Fibroblast of lung (primary cell): ENCODE data around the gene RAB6A. TPM values are rescaled to one million over a fixed set of nuclear protein-coding genes. Genes with fewer than 3 reads are reported as not detected.

ENCODE experiments used
- DNase-seq, 2 donors: peaks; one replicate each; pipeline versions ENCODE4 v3.0.0 to v3.0.0-alpha.2; 2010; ENCODE audit warnings: low read depth in 2 of 2
- H2AFZ ChIP-seq: 2 replicates; pipeline ENCODE4 v1.5.1; 2012; ENCODE audit warnings: low read length, control low read depth, inconsistent platforms
- H3K27ac ChIP-seq: 2 replicates; pipeline ENCODE4 v1.5.1; 2011; ENCODE audit warnings: low read length, control low read depth; ENCODE audit not compliant: insufficient read depth
- H3K27me3 ChIP-seq: 2 replicates; pipeline ENCODE4 v1.5.1; 2011; ENCODE audit warnings: mild to moderate bottlenecking, low read length; ENCODE audit not compliant: control insufficient read depth, insufficient read depth
- H3K36me3 ChIP-seq: 2 replicates; pipeline ENCODE4 v1.5.1; 2011; ENCODE audit warnings: low read length; ENCODE audit not compliant: control insufficient read depth, insufficient read depth
- H3K4me1 ChIP-seq: 2 replicates; pipeline ENCODE4 v1.5.1; 2011; ENCODE audit warnings: low read length; ENCODE audit not compliant: control insufficient read depth, insufficient read depth; ENCODE audit errors: extremely low read depth
- H3K4me2 ChIP-seq: 2 replicates; pipeline ENCODE4 v1.5.1; 2011; ENCODE audit warnings: low read length, control low read depth; ENCODE audit not compliant: insufficient read depth; ENCODE audit errors: extremely low read depth
- H3K4me3 ChIP-seq, 4 experiments: fragments of 200-600 bp in 1 of 4; sonication (generic) in 1 of 4; replicated peaks in 1 of 4; 2 replicates each; pipeline ENCODE4 v1.5.1; 2011 to 2016; ENCODE audit warnings: low read length in 4 of 4, low read depth in 3 of 4, mild to moderate bottlenecking in 3 of 4, control low read depth in 2 of 4, inconsistent platforms in 1 of 4, mixed read lengths in 1 of 4; ENCODE audit not compliant: insufficient read depth in 1 of 4; ENCODE audit errors: control extremely low read depth in 1 of 4
- H3K79me2 ChIP-seq: 2 replicates; pipeline ENCODE4 v1.5.1; 2012; ENCODE audit warnings: mild to moderate bottlenecking, low read length, inconsistent platforms; ENCODE audit not compliant: control insufficient read depth, insufficient read depth
- H3K9ac ChIP-seq: 2 replicates; pipeline ENCODE4 v1.5.1; 2011; ENCODE audit warnings: mild to moderate bottlenecking, low read length, control low read depth; ENCODE audit not compliant: insufficient read depth
- H3K9me3 ChIP-seq: 2 replicates; pipeline ENCODE4 v1.5.1; 2012; ENCODE audit warnings: low read depth, low read length; ENCODE audit not compliant: control insufficient read depth, insufficient read depth
- H4K20me1 ChIP-seq: 2 replicates; pipeline ENCODE4 v1.5.1; 2011; ENCODE audit warnings: low read length; ENCODE audit not compliant: control insufficient read depth, insufficient read depth; ENCODE audit errors: extremely low read depth
- EZH2 ChIP-seq: IDR thresholded peaks from 2 replicates; pipeline ENCODE4 v1.5.1; 2012; ENCODE audit warnings: low read length, control low read depth, mild to moderate bottlenecking; ENCODE audit errors: missing control alignments
- polyA plus RNA-seq, 2 donors: library from polyadenylated mRNA; depleted of rRNA in 1 of 2; stranded (reverse) in 1 of 2; unstranded in 1 of 2; fragments of >200 nt; gene quantifications; 2 replicates each; pipeline ENCODE4 v1.2.1, GENCODE V29; 2011 to 2012; ENCODE audit warnings: missing spikeins in 1 of 2
- total RNA-seq: library from RNA; depleted of rRNA; stranded (reverse); fragments of >200 nt; gene quantifications from 2 replicates; pipeline ENCODE4 v1.2.1, GENCODE V29; 2014
- TF ChIP-seq, protein P1 (sequence below), 2 donors: IDR thresholded peaks in 1 of 2; conservative IDR thresholded peaks in 1 of 2; 1 replicate in 1 of 2; 2 replicates in 1 of 2; pipeline ENCODE4 v1.5.1; 2011 to 2012; ENCODE audit warnings: low read length in 2 of 2, control low read depth in 1 of 2, inconsistent platforms in 1 of 2, low read depth in 1 of 2, mild to moderate bottlenecking in 1 of 2

The RAB6A gene
- total and polyA plus RNA-seq, 2 donors (not counting 1 experiment from before 2014, with no cell fraction given) = 103 to 255 TPM

DNA sequence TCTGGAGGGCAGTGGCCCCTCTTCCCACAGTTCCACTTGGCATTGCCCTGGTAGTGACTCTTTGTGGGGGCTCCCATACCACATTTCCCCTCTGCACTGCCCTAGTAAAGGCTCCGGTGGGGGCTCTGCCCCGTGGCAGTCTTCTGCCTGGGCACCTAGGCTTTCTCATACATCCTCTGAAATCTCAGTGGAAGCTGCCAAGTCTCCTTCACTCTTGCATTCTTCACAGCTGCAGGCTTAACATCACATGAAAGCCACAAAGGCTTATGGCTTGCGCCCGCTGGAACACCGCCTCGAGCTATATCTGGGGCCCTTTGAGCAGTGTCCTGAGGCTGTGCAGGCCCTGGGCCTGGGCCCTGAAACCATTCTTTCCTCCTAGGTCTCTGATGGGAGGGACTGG is 89.2 kb downstream of the RAB6A start:
- H3K79me2 ChIP-seq = no peaks in the 10 kb centered on the region
- H3K4me3 ChIP-seq = no peak overlapping the region
- no peak overlapping the region for H3K4me2 ChIP-seq
- no peaks in the 10 kb centered on the region for H4K20me1 ChIP-seq
- no peak for DNase-seq
- H3K36me3 ChIP-seq = peaks cover 2% of the 10 kb centered on the region
- no peak overlapping the region for H2AFZ ChIP-seq
- no peaks in the 10 kb centered on the region for H3K4me1 ChIP-seq
- no peaks in the 10 kb centered on the region for H3K27me3 ChIP-seq
- TF ChIP-seq, protein P1, sequence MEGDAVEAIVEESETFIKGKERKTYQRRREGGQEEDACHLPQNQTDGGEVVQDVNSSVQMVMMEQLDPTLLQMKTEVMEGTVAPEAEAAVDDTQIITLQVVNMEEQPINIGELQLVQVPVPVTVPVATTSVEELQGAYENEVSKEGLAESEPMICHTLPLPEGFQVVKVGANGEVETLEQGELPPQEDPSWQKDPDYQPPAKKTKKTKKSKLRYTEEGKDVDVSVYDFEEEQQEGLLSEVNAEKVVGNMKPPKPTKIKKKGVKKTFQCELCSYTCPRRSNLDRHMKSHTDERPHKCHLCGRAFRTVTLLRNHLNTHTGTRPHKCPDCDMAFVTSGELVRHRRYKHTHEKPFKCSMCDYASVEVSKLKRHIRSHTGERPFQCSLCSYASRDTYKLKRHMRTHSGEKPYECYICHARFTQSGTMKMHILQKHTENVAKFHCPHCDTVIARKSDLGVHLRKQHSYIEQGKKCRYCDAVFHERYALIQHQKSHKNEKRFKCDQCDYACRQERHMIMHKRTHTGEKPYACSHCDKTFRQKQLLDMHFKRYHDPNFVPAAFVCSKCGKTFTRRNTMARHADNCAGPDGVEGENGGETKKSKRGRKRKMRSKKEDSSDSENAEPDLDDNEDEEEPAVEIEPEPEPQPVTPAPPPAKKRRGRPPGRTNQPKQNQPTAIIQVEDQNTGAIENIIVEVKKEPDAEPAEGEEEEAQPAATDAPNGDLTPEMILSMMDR (conservative IDR thresholded peaks at IDR 0.05 in 1 of 2, IDR thresholded peaks at IDR 0.05 in 1 of 2; ENCODE audit: low read depth in 1 of 2, low read length in 2 of 2) = no peak
- TF ChIP-seq EZH2 = no peak
- no peak overlapping the region for H3K9ac ChIP-seq
- H3K9me3 ChIP-seq = no peaks in the 10 kb centered on the region
- no peak overlapping the region for H3K27ac ChIP-seq

DNA sequence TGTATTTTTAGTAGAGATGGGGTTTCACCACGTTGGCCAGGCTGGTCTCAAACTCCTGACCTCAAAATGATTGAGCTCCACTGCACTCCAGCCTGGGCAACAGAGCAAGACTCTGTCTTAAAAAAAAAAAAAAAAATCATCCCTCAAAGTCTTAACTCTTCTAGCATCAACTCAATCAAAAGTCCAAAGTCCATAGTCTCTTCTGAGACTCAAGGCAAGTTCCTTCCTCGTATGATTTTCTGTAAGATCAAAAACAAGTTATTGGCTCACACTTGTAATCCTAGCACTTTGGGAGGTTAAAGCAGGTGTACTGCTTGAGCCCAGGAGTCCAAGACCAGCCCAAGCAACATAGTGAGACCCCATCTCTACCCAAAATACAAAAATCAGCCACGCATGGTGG is 90.1 kb downstream of the RAB6A start:
- Histone ChIP-seq H4K20me1 (no peaks in the 10 kb centered on the region), H3K36me3 (peaks cover 2% of the 10 kb centered on the region), H3K79me2 (no peaks in the 10 kb centered on the region), H2AFZ (no peak overlapping the region), H3K9me3 (no peaks in the 10 kb centered on the region), H3K4me1 (no peaks in the 10 kb centered on the region), H3K27ac (no peak overlapping the region), H3K4me2 (no peak overlapping the region), H3K9ac (no peak overlapping the region), H3K4me3 (no peak overlapping the region), H3K27me3 (no peaks in the 10 kb centered on the region)
- no peak for TF ChIP-seq EZH2
- TF ChIP-seq, protein P1 (conservative IDR thresholded peaks at IDR 0.05 in 1 of 2, IDR thresholded peaks at IDR 0.05 in 1 of 2; ENCODE audit: low read depth in 1 of 2, low read length in 2 of 2) = no peak
- no peak for DNase-seq

DNA sequence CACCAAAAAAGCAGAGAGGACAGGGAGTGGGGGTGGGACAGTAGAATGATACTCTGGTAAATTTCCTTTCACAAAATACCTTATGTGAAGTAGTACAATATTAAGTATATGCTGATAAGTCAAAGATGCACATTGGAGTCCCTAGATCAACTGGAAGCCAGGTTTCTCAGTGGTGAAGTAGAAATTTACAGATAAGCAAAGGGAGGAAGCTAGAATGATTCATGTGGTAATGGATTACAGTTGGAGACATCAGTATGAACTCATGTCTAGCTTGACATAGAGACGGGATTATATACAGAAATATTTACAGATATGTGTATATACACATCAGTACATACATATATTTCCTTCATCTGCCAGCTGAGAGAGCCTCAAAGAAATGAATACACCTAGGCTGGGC is 93.0 kb downstream of the RAB6A start:
- Histone ChIP-seq H3K4me1 (no peaks in the 10 kb centered on the region), H3K4me3 (no peak overlapping the region), H3K36me3 (peaks cover 2% of the 10 kb centered on the region), H4K20me1 (no peaks in the 10 kb centered on the region), H3K79me2 (no peaks in the 10 kb centered on the region), H3K27me3 (no peaks in the 10 kb centered on the region), H3K9me3 (no peaks in the 10 kb centered on the region), H3K9ac (no peak overlapping the region), H3K27ac (no peak overlapping the region), H3K4me2 (no peak overlapping the region), H2AFZ (no peak overlapping the region)
- DNase-seq = no peak
- no peak for TF ChIP-seq EZH2
- TF ChIP-seq, protein P1 (conservative IDR thresholded peaks at IDR 0.05 in 1 of 2, IDR thresholded peaks at IDR 0.05 in 1 of 2; ENCODE audit: low read depth in 1 of 2, low read length in 2 of 2) = no peak
